ENCODE measurements around the gene NELL2. TPM values are rescaled to one million over a fixed set of nuclear protein-coding genes. Genes with fewer than 3 reads are reported as not detected.

NELL2 gene
- polyA plus RNA-seq, 2 of the 4 experiments (the other 2 are of a cell fraction) = 0.16 TPM; not detected in 1

DNA sequence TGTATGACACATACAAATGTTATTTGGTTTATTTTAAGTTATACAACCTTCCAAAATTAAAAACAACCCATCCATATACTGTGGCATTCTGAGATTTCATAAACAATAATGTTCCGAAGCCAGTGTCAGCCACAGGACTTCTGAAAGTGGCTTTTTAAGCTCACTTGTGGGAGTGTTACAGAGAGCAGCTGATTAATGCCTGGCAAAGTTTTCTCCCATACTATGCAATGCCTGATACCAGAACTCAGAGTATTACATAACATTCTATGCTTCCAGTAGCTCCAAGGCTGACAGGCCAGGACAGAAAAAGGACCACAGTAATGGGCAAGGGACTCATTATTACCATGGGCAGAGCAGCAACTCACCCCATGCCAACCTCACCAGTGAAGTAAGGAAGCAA is 29.3 kb downstream of the NELL2 start:
- no peak for DNase-seq (ENCODE audit: low read depth in 1 of 2, low spot score in 1 of 2)
- Histone ChIP-seq H3K4me1 (no peaks in the 10 kb centered on the region), H3K27ac (no peak overlapping the region), H3K9me3 (no peaks in the 10 kb centered on the region), H3K4me3 (no peak overlapping the region), H3K4me2 (no peak overlapping the region)
- ATAC-seq = no peak
- POLR2A ChIA-PET = no interaction called here
- TF ChIP-seq MAZ (IDR thresholded peaks at IDR 0.05; ENCODE audit: borderline replicate concordance, low read depth, low read length) (no peak), KDM5A (IDR thresholded peaks at IDR 0.05) (no peak), ZFP36 (IDR thresholded peaks at IDR 0.05; ENCODE audit: borderline replicate concordance, partially characterized antibody) (no peak), ATOH8 (CRISPR knock-in tag; IDR thresholded peaks at IDR 0.05; ENCODE audit: low read depth) (no peak), RAD21 (conservative IDR thresholded peaks at IDR 0.05 in 1 of 2, IDR thresholded peaks at IDR 0.05 in 1 of 2) (no peak), FOSB (CRISPR knock-in tag; IDR thresholded peaks at IDR 0.05) (no peak), HOXB13 (CRISPR knock-in tag; IDR thresholded peaks at IDR 0.05; ENCODE audit: low read depth) (no peak), NR3C1 (IDR thresholded peaks at IDR 0.05) (no peak)
- no peak for FAIRE-seq
- CTCF ChIA-PET = interaction anchor here (1.2 kb wide), 1 partner anchor 102 kb away, joined by 3 read pairs; no protein-coding TSS in a partner anchor
- 18% methylated on average over 1 of the region's 1 CpG for WGBS (ENCODE audit: missing lambda C conversion rate)

- H3K4me2 ChIP-seq = no peak overlapping the region
- DNase-seq (ENCODE audit: low read depth in 1 of 2, low spot score in 1 of 2) (no peak), FAIRE-seq (no peak), ATAC-seq (no peak)
- ChIA-PET CTCF (no interaction called here), POLR2A (no interaction called here)
- no peaks in the 10 kb centered on the region for H3K9me3 ChIP-seq
- no peak overlapping the region for H3K4me3 ChIP-seq
- 30% methylated on average over 4 of the region's 4 CpGs for WGBS (ENCODE audit: missing lambda C conversion rate)
- no peak overlapping the region for H3K27ac ChIP-seq
- H3K4me1 ChIP-seq = no peaks in the 10 kb centered on the region
- TF ChIP-seq MAFK (IDR thresholded peaks at IDR 0.05; ENCODE audit: partially characterized antibody) (no peak), HOXA7 (CRISPR knock-in tag; IDR thresholded peaks at IDR 0.05) (no peak), CHD2 (IDR thresholded peaks at IDR 0.05; ENCODE audit: low read length, partially characterized antibody) (no peak), ATOH8 (CRISPR knock-in tag; IDR thresholded peaks at IDR 0.05; ENCODE audit: low read depth) (no peak), MYC (IDR thresholded peaks at IDR 0.05; ENCODE audit: borderline replicate concordance, low read length) (no peak), CBX2 (IDR thresholded peaks at IDR 0.05; ENCODE audit: borderline replicate concordance, low read depth) (no peak), MAX (IDR thresholded peaks at IDR 0.05) (no peak), NPAS2 (CRISPR knock-in tag; IDR thresholded peaks at IDR 0.05; ENCODE audit: borderline replicate concordance) (no peak), ESRRA (IDR thresholded peaks at IDR 0.05; ENCODE audit: borderline replicate concordance, low read length) (no peak), CBX8 (IDR thresholded peaks at IDR 0.05) (no peak), ZC3H11A (IDR thresholded peaks at IDR 0.05) (no peak), RCOR1 (IDR thresholded peaks at IDR 0.05; ENCODE audit: low read depth, low read length) (no peak), TFCP2L1 (CRISPR knock-in tag; IDR thresholded peaks at IDR 0.05) (no peak), POLR2AphosphoS2 (conservative IDR thresholded peaks at IDR 0.05; ENCODE audit: low read length) (no peak)
- TF ChIP-seq, protein P1, sequence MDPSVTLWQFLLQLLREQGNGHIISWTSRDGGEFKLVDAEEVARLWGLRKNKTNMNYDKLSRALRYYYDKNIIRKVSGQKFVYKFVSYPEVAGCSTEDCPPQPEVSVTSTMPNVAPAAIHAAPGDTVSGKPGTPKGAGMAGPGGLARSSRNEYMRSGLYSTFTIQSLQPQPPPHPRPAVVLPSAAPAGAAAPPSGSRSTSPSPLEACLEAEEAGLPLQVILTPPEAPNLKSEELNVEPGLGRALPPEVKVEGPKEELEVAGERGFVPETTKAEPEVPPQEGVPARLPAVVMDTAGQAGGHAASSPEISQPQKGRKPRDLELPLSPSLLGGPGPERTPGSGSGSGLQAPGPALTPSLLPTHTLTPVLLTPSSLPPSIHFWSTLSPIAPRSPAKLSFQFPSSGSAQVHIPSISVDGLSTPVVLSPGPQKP (IDR thresholded peaks at IDR 0.05; ENCODE audit: low read depth, low read length) = no peak
- TF ChIP-seq, protein P2, sequence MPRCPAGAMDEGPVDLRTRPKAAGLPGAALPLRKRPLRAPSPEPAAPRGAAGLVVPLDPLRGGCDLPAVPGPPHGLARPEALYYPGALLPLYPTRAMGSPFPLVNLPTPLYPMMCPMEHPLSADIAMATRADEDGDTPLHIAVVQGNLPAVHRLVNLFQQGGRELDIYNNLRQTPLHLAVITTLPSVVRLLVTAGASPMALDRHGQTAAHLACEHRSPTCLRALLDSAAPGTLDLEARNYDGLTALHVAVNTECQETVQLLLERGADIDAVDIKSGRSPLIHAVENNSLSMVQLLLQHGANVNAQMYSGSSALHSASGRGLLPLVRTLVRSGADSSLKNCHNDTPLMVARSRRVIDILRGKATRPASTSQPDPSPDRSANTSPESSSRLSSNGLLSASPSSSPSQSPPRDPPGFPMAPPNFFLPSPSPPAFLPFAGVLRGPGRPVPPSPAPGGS (IDR thresholded peaks at IDR 0.05) = no peak
- TF ChIP-seq, protein P3, sequence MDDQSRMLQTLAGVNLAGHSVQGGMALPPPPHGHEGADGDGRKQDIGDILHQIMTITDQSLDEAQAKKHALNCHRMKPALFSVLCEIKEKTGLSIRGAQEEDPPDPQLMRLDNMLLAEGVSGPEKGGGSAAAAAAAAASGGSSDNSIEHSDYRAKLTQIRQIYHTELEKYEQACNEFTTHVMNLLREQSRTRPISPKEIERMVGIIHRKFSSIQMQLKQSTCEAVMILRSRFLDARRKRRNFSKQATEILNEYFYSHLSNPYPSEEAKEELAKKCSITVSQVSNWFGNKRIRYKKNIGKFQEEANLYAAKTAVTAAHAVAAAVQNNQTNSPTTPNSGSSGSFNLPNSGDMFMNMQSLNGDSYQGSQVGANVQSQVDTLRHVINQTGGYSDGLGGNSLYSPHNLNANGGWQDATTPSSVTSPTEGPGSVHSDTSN (IDR thresholded peaks at IDR 0.05) = no peak
Observed at GRCh38 chr12:44842669-44843068, 33.4 kb downstream of the NELL2 start.

Measured in A549 (cell line).